HL-60 (cell line): ENCODE results near the gene GABRE.

Experiments
- DNase-seq, 2 experiments: peaks; one replicate each; pipeline ENCODE4 v3.0.0-alpha.2; 2010 to 2020; ENCODE audit warnings: low read depth in 1 of 2, low spot score in 1 of 2
- H3K27ac ChIP-seq: fragments of 250-450 bp; sonication (Bioruptor Pico); replicated peaks from 2 replicates; pipeline ENCODE4 v1.5.1; 2020; ENCODE audit warnings: mild to moderate bottlenecking, moderate library complexity
- H3K27me3 ChIP-seq: fragments of 250-450 bp; sonication (Bioruptor Pico); 2 replicates; pipeline ENCODE4 v1.5.1; 2021; ENCODE audit warnings: mild to moderate bottlenecking, moderate library complexity; ENCODE audit not compliant: insufficient read depth, poor library complexity, severe bottlenecking
- H3K4me3 ChIP-seq: replicated peaks from 2 replicates; pipeline ENCODE4 v1.5.1; 2011; ENCODE audit warnings: mild to moderate bottlenecking, control low read depth, low read length; ENCODE audit not compliant: insufficient read depth
- GABPA ChIP-seq: IDR thresholded peaks from 2 replicates; pipeline ENCODE4 v1.6.1; 2012; ENCODE audit warnings: low read depth
- POLR2AphosphoS5 ChIP-seq: IDR thresholded peaks from 2 replicates; pipeline ENCODE4 v1.6.1; 2012; ENCODE audit warnings: low read depth
- SPI1 ChIP-seq: IDR thresholded peaks from 2 replicates; pipeline ENCODE4 v1.6.1; 2012; ENCODE audit warnings: low read depth, mild to moderate bottlenecking, borderline replicate concordance
- TF ChIP-seq, protein P1 (sequence below): IDR thresholded peaks from 2 replicates; pipeline ENCODE4 v1.6.1; 2012; ENCODE audit warnings: low read depth; ENCODE audit not compliant: insufficient replicate concordance
- TF ChIP-seq, protein P2 (sequence below): IDR thresholded peaks from one replicate; pipeline ENCODE4 v1.5.1; 2011; ENCODE audit warnings: low read length, control low read depth, inconsistent platforms; ENCODE audit not compliant: insufficient read depth

GABRE gene

DNA sequence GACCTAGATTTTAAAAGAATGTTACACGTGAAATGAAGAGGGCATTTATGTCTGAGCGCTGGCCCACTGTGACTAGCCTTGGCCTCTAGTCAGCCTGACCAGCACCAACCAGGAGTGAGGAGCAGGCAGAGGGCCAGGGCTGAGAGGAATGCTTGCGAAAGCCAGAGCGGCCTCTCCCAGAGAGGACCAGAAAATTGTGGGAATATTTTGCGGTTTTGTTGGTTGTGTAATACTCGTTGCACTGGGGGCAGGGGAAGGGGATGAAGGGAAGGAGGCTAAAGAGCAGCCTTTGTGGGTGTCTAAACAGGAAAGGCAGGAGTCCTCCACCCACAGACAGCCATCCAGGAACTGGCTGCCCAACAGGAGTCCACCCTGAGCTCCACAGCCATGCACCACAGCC, 3.8 kb downstream of the GABRE start:
- DNase-seq: peak in 1 of 2 experiments; percentile 34
- Histone ChIP-seq H3K4me3 (no peak overlapping the region), H3K27ac (no peak overlapping the region), H3K27me3 (peaks cover 5% of the 10 kb centered on the region)
- TF ChIP-seq POLR2AphosphoS5 (no peak), SPI1 (no peak), GABPA (no peak)
- TF ChIP-seq, protein P1, sequence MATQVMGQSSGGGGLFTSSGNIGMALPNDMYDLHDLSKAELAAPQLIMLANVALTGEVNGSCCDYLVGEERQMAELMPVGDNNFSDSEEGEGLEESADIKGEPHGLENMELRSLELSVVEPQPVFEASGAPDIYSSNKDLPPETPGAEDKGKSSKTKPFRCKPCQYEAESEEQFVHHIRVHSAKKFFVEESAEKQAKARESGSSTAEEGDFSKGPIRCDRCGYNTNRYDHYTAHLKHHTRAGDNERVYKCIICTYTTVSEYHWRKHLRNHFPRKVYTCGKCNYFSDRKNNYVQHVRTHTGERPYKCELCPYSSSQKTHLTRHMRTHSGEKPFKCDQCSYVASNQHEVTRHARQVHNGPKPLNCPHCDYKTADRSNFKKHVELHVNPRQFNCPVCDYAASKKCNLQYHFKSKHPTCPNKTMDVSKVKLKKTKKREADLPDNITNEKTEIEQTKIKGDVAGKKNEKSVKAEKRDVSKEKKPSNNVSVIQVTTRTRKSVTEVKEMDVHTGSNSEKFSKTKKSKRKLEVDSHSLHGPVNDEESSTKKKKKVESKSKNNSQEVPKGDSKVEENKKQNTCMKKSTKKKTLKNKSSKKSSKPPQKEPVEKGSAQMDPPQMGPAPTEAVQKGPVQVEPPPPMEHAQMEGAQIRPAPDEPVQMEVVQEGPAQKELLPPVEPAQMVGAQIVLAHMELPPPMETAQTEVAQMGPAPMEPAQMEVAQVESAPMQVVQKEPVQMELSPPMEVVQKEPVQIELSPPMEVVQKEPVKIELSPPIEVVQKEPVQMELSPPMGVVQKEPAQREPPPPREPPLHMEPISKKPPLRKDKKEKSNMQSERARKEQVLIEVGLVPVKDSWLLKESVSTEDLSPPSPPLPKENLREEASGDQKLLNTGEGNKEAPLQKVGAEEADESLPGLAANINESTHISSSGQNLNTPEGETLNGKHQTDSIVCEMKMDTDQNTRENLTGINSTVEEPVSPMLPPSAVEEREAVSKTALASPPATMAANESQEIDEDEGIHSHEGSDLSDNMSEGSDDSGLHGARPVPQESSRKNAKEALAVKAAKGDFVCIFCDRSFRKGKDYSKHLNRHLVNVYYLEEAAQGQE: no peak
- TF ChIP-seq, protein P2, sequence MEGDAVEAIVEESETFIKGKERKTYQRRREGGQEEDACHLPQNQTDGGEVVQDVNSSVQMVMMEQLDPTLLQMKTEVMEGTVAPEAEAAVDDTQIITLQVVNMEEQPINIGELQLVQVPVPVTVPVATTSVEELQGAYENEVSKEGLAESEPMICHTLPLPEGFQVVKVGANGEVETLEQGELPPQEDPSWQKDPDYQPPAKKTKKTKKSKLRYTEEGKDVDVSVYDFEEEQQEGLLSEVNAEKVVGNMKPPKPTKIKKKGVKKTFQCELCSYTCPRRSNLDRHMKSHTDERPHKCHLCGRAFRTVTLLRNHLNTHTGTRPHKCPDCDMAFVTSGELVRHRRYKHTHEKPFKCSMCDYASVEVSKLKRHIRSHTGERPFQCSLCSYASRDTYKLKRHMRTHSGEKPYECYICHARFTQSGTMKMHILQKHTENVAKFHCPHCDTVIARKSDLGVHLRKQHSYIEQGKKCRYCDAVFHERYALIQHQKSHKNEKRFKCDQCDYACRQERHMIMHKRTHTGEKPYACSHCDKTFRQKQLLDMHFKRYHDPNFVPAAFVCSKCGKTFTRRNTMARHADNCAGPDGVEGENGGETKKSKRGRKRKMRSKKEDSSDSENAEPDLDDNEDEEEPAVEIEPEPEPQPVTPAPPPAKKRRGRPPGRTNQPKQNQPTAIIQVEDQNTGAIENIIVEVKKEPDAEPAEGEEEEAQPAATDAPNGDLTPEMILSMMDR: no peak

DNA sequence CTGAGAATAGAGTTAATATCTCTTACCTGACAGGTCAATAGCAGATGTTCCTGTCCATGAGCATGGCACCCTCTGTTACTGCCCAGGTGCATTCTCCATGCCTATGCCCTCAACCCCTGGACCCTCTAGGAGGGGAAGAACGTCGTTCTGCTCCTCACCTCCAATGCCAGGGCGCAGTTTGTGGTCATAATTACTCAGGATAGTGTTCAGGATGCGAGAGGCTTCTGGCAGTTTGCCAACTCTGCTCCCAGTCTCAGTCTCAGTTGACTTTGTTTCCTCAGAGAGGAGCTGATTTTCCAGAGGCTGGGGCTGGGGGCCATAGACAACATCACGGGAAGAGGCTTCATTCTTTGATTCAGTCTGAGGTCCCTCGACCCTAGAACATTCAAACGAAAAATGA, 4.4 kb downstream of the GABRE start:
- H3K27ac ChIP-seq: no peak overlapping the region
- no peak overlapping the region for H3K4me3 ChIP-seq
- TF ChIP-seq, protein P2: no peak
- TF ChIP-seq, protein P1: no peak
- TF ChIP-seq SPI1 (no peak), POLR2AphosphoS5 (no peak), GABPA (no peak)

DNA sequence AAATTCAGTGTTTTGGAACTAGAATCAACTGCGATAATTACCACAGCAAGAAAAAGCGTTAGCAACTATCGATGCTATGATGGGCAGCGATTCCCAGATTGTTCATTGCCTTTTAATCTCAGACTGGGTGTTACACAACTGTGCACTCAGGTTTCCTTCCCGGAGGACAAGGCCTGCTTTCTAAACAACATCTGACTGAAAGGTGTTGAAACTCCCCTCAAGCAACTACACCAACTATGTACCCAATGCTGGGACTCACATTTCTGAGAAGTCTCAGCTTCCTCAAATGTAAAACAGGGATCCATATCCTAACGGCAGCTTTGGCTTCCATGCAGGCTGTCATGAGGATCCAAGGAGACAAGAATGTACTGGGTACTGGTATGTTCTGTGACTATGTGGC, 8.2 kb downstream of the GABRE start:
- Histone ChIP-seq H3K27me3 (no peaks in the 10 kb centered on the region), H3K27ac (no peak overlapping the region), H3K4me3 (no peak overlapping the region)
- DNase-seq: no peak
- TF ChIP-seq, protein P1: no peak
- TF ChIP-seq POLR2AphosphoS5: no peak
- TF ChIP-seq, protein P2: no peak
- TF ChIP-seq GABPA: no peak
- no peak for TF ChIP-seq SPI1

More for the DNA sequence above, 4.4 kb downstream of the GABRE start:
- DNase-seq: no peak
- peaks cover 5% of the 10 kb centered on the region for H3K27me3 ChIP-seq
